NCI-H2171 treated with DMSO at 0.1 percent for 48 hours (cell line): ENCODE measurements around the gene PACSIN2.
A peak's percentile ranks its signal among the peaks of the same experiment; 100 is the strongest.
"Not testable (repeated sequence)": the region's sequence is repeated elsewhere in the genome, so short reads cannot be mapped to it uniquely, and the experiment has no call there.

Experiments used
- DNase-seq: peaks from one replicate; lab custom pipeline; 2025; lab: John Stamatoyannopoulos, UW

PACSIN2 gene

GRCh38 chr22:42992092-42992491 is 22.9 kb downstream of the PACSIN2 start:
- DNase-seq = no peak

GRCh38 chr22:42991010-42991651 is 23.8 kb downstream of the PACSIN2 start:
- no peak for DNase-seq

- peak; percentile 11 for DNase-seq
These were observed 24.7 kb downstream of the PACSIN2 start for GRCh38 chr22:42990131-42990838.

- DNase-seq = no peak
These were observed 28.8 kb downstream of the PACSIN2 start for GRCh38 chr22:42986115-42986514.

GRCh38 chr22:42985531-42985905 is 29.4 kb downstream of the PACSIN2 start:
- DNase-seq = peak; percentile 25

- DNase-seq = no peak
These were observed 30.0 kb downstream of the PACSIN2 start for GRCh38 chr22:42984814-42985530.

- no peak for DNase-seq
These were observed 30.6 kb downstream of the PACSIN2 start for GRCh38 chr22:42984397-42984796.

- DNase-seq = no peak
These were observed 31.5 kb downstream of the PACSIN2 start for GRCh38 chr22:42983470-42983869.

GRCh38 chr22:42979606-42980005 is 35.3 kb downstream of the PACSIN2 start:
- no peak for DNase-seq

GRCh38 chr22:42978453-42979103 is 36.4 kb downstream of the PACSIN2 start:
- DNase-seq = no peak

GRCh38 chr22:42977569-42977968 is 37.4 kb downstream of the PACSIN2 start:
- DNase-seq = no peak

- DNase-seq = no peak
These were observed 38.6 kb downstream of the PACSIN2 start for GRCh38 chr22:42976217-42976933.

- no peak for DNase-seq
These were observed 40.7 kb downstream of the PACSIN2 start for GRCh38 chr22:42974223-42974622.

GRCh38 chr22:42973536-42973881 is 41.4 kb downstream of the PACSIN2 start:
- no peak for DNase-seq

- no peak for DNase-seq
These were observed 42.1 kb downstream of the PACSIN2 start for GRCh38 chr22:42972649-42973535.

GRCh38 chr22:42971473-42971860 is 43.5 kb downstream of the PACSIN2 start:
- not testable (repeated sequence) for DNase-seq

- DNase-seq = no peak
These were observed 44.9 kb downstream of the PACSIN2 start for GRCh38 chr22:42970029-42970428.

GRCh38 chr22:42969348-42969975 is 45.5 kb downstream of the PACSIN2 start:
- DNase-seq = no peak

GRCh38 chr22:42967933-42968332 is 47.0 kb downstream of the PACSIN2 start:
- DNase-seq = no peak

GRCh38 chr22:42967005-42967404 is 47.9 kb downstream of the PACSIN2 start:
- no peak for DNase-seq

- DNase-seq = peak; percentile 34
These were observed 48.5 kb downstream of the PACSIN2 start for GRCh38 chr22:42966497-42966896.
